ENCODE results near the gene RRP15.
A peak's percentile ranks its signal among the peaks of the same experiment; 100 is the strongest.
"Not testable (repeated sequence)": the region's sequence is repeated elsewhere in the genome, so short reads cannot be mapped to it uniquely, and the experiment has no call there.

RRP15 gene

GRCh38 chr1:218297867-218298266 lies 12.8 kb downstream of the RRP15 start:
- no peak for DNase-seq

GRCh38 chr1:218298398-218298797 lies 13.3 kb downstream of the RRP15 start:
- DNase-seq = no peak

- no peak for DNase-seq
Observed at GRCh38 chr1:218299416-218299815, 14.3 kb downstream of the RRP15 start.

- DNase-seq = no peak
Observed at GRCh38 chr1:218301217-218301616, 16.1 kb downstream of the RRP15 start.

GRCh38 chr1:218302155-218302554 lies 17.1 kb downstream of the RRP15 start:
- DNase-seq = no peak

GRCh38 chr1:218303176-218303879 lies 18.2 kb downstream of the RRP15 start:
- no peak for DNase-seq

GRCh38 chr1:218304281-218305039 lies 19.4 kb downstream of the RRP15 start:
- no peak for DNase-seq

GRCh38 chr1:218305472-218306064 lies 20.5 kb downstream of the RRP15 start:
- DNase-seq = no peak

- DNase-seq = no peak
Observed at GRCh38 chr1:218312509-218312908, 27.4 kb downstream of the RRP15 start.

GRCh38 chr1:218314316-218314715 lies 29.2 kb downstream of the RRP15 start:
- no peak for DNase-seq

GRCh38 chr1:218315638-218316037 lies 30.5 kb downstream of the RRP15 start:
- no peak for DNase-seq

- no peak for DNase-seq
Observed at GRCh38 chr1:218317061-218317460, 32.0 kb downstream of the RRP15 start.

GRCh38 chr1:218320182-218320581 lies 35.1 kb downstream of the RRP15 start:
- not testable (repeated sequence) for DNase-seq

- no peak for DNase-seq
Observed at GRCh38 chr1:218322762-218323161, 37.7 kb downstream of the RRP15 start.

GRCh38 chr1:218323568-218324225 lies 38.6 kb downstream of the RRP15 start:
- no peak for DNase-seq

GRCh38 chr1:218324226-218324580 lies 39.1 kb downstream of the RRP15 start:
- no peak for DNase-seq

- no peak for DNase-seq
Observed at GRCh38 chr1:218328769-218329168, 43.7 kb downstream of the RRP15 start.

GRCh38 chr1:218330043-218330623 lies 45.0 kb downstream of the RRP15 start:
- peak; percentile 48 for DNase-seq

GRCh38 chr1:218332416-218332815 lies 47.3 kb downstream of the RRP15 start:
- no peak for DNase-seq

- no peak for DNase-seq
Observed at GRCh38 chr1:218336328-218336727, 51.2 kb downstream of the RRP15 start.

GRCh38 chr1:218339267-218339831 lies 54.3 kb downstream of the RRP15 start:
- DNase-seq = no peak

- no peak for DNase-seq
Observed at GRCh38 chr1:218341325-218341724, 56.2 kb downstream of the RRP15 start.

GRCh38 chr1:218342091-218342490 lies 57.0 kb downstream of the RRP15 start:
- no peak for DNase-seq

All from CD4-positive, alpha-beta T cell treated with Interleukin-17A for 1 hour (primary cell).